HG03064 (cell line): ENCODE data around the gene RSPH1.
A peak's percentile ranks its signal among the peaks of the same experiment; 100 is the strongest.

Source experiments
- ATAC-seq: cut with Tn5 transposase; IDR thresholded peaks from one replicate; pipeline ENCODE4 v1.9.1; 2021; ENCODE audit warnings: low read depth; ENCODE audit not compliant: unreplicated experiment

The RSPH1 gene

GRCh38 chr21:42452401-42453223 lies 43.4 kb downstream of the RSPH1 start:
- ATAC-seq = no peak

- no peak for ATAC-seq
Observed at GRCh38 chr21:42451941-42452340, 44.1 kb downstream of the RSPH1 start.

GRCh38 chr21:42448686-42449085 lies 47.3 kb downstream of the RSPH1 start:
- no peak for ATAC-seq

- ATAC-seq = no peak
Observed at GRCh38 chr21:42447732-42448131, 48.3 kb downstream of the RSPH1 start.

- no peak for ATAC-seq
Observed at GRCh38 chr21:42447182-42447581, 48.8 kb downstream of the RSPH1 start.

- no peak for ATAC-seq
Observed at GRCh38 chr21:42446531-42446930, 49.5 kb downstream of the RSPH1 start.

GRCh38 chr21:42445311-42445710 lies 50.7 kb downstream of the RSPH1 start:
- no peak for ATAC-seq

GRCh38 chr21:42444745-42445059 lies 51.3 kb downstream of the RSPH1 start:
- no peak for ATAC-seq

- no peak for ATAC-seq
Observed at GRCh38 chr21:42443876-42444744, 51.9 kb downstream of the RSPH1 start.

- ATAC-seq = no peak
Observed at GRCh38 chr21:42443181-42443785, 52.7 kb downstream of the RSPH1 start.

GRCh38 chr21:42441963-42442362 lies 54.1 kb downstream of the RSPH1 start:
- ATAC-seq = no peak

GRCh38 chr21:42440187-42440792 lies 55.7 kb downstream of the RSPH1 start:
- ATAC-seq = peak; percentile 77

GRCh38 chr21:42439284-42440186 lies 56.5 kb downstream of the RSPH1 start:
- no peak for ATAC-seq

- ATAC-seq = no peak
Observed at GRCh38 chr21:42438316-42439205, 57.5 kb downstream of the RSPH1 start.

- no peak for ATAC-seq
Observed at GRCh38 chr21:42437786-42438185, 58.2 kb downstream of the RSPH1 start.

GRCh38 chr21:42436914-42437313 lies 59.1 kb downstream of the RSPH1 start:
- ATAC-seq = no peak

GRCh38 chr21:42435833-42436232 lies 60.2 kb downstream of the RSPH1 start:
- no peak for ATAC-seq

GRCh38 chr21:42435401-42435800 lies 60.6 kb downstream of the RSPH1 start:
- no peak for ATAC-seq

- ATAC-seq = no peak
Observed at GRCh38 chr21:42434884-42435283, 61.1 kb downstream of the RSPH1 start.
